Pancreas (tissue), 10 donors: Measurements from ENCODE around the gene WWC1. TPM values are rescaled to one million over a fixed set of nuclear protein-coding genes. Genes with fewer than 3 reads are reported as not detected.

Experiments used
- ATAC-seq, 4 donors: fragments of 200-7000 bp; cut with Tn5 transposase; one replicate each; pipeline versions ENCODE4 v1.8.0 to v1.9.1; 2020; ENCODE audit warnings: mild to moderate bottlenecking in 4 of 4, moderate library complexity in 4 of 4
- DNase-seq, 6 donors: peaks; one replicate each; pipeline ENCODE4 v3.0.0-alpha.2; 2020
- FAIRE-seq: peaks from 2 replicates; lab custom pipeline; 2012; peaks lifted over from hg19 to GRCh38; lab: Jason Lieb, UNC
- H3K27ac ChIP-seq, 4 donors: fragments of 200-600 bp; sonication (generic); 1 replicate in 3 of 4; 2 replicates in 1 of 4; pipeline versions ENCODE4 v1.5.0 to v1.8.0; 2020
- H3K27me3 ChIP-seq, 4 donors: fragments of 200-600 bp; one replicate each; pipeline ENCODE4 v1.8.0; 2021
- H3K36me3 ChIP-seq, 3 donors: fragments of 200-600 bp; sonication (generic) in 1 of 3; one replicate each; pipeline versions ENCODE4 v1.5.0 to v1.8.0; 2020 to 2021
- H3K4me1 ChIP-seq, 3 donors: fragments of 200-600 bp; one replicate each; pipeline ENCODE4 v1.8.0; 2021
- H3K4me3 ChIP-seq, 4 donors: fragments of 200-600 bp; sonication (generic) in 2 of 4; one replicate each; pipeline versions ENCODE4 v1.5.0 to v1.8.0; 2020 to 2021
- H3K9me3 ChIP-seq, 4 donors: fragments of 200-600 bp; one replicate each; pipeline ENCODE4 v1.8.0; 2021
- WGBS, 2 donors: extraction: QIAGEN DNeasy Blood & Tissue Kit; methylation state at CpG; one replicate each; pipeline ENCODE4 v1.1.7; 2013; 5-methylcytosine and 5-hydroxymethylcytosine counted together
- intact Hi-C, 3 donors: fragments of 100-400 bp; cut with DNase I; formaldehyde crosslinking; loops; one replicate each; pipeline versions ENCODE4 v1.11.1 to v1.14.2; 2022
- polyA plus RNA-seq, 2 donors: library from polyadenylated mRNA; stranded (reverse); fragments of 200-250 nt; gene quantifications; one replicate each; pipeline ENCODE4 v1.2.3, GENCODE V29; 2013
- total RNA-seq, 6 donors: library from RNA; stranded (reverse); fragmentation: NEBNext Ultra II Directional in 4 of 6; extraction: Animal tissue kit (Norgen Biotek cat#: 25700) in 4 of 6; gene quantifications; one replicate each; pipeline versions ENCODE4 v1.2.1 to v1.2.4, GENCODE V29; 2021 to 2023
- TF ChIP-seq, protein P1 (sequence below), 4 donors: fragments of 200-600 bp; sonication (generic) in 3 of 4; IDR thresholded peaks; one replicate each; pipeline versions ENCODE4 v1.5.0 to v1.8.0; 2021; ENCODE audit warnings: antibody characterized with exemption in 4 of 4
- donor health status: healthy with polysubstance abuse.
- donor health status: DM: no; HTN: no; CAD: no; lungs with moderate emphysema.
- donor health status: DM: no; HTN: no; CAD: no.
- donor health status: control.
- donor health status: control.
- donor health status: Bipolar disorder and iron deficiency.
- donor health status: DM: yes; HTN: yes; CAD: no.
- donor health status: DM: no; HTN: no; CAD: no.
- donor health status: DM: no; HTN: no; CAD: no.
- donor health status: DM: yes; HTN: yes; CAD: no.

Gene WWC1
- total and polyA plus RNA-seq, 8 donors: 35.0 to 54.2 (median 38.7) TPM

GRCh38 chr5:168329302-168329701, 37.9 kb downstream of the WWC1 start:
- H3K4me3 ChIP-seq: peak overlapping the region in 2 of 4 donors; percentile 11 to 20
- TF ChIP-seq, protein P1, sequence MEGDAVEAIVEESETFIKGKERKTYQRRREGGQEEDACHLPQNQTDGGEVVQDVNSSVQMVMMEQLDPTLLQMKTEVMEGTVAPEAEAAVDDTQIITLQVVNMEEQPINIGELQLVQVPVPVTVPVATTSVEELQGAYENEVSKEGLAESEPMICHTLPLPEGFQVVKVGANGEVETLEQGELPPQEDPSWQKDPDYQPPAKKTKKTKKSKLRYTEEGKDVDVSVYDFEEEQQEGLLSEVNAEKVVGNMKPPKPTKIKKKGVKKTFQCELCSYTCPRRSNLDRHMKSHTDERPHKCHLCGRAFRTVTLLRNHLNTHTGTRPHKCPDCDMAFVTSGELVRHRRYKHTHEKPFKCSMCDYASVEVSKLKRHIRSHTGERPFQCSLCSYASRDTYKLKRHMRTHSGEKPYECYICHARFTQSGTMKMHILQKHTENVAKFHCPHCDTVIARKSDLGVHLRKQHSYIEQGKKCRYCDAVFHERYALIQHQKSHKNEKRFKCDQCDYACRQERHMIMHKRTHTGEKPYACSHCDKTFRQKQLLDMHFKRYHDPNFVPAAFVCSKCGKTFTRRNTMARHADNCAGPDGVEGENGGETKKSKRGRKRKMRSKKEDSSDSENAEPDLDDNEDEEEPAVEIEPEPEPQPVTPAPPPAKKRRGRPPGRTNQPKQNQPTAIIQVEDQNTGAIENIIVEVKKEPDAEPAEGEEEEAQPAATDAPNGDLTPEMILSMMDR (IDR thresholded peaks at IDR 0.05): no peak
- H3K9me3 ChIP-seq: no peaks in the 10 kb centered on the region
- WGBS, 2 donors: 2 to 3% methylated on average over 4 of the region's 4 CpGs
- no peaks in the 10 kb centered on the region for H3K36me3 ChIP-seq
- DNase-seq (peak in 1 of 6 donors; percentile 32), ATAC-seq (peak; percentile 30 to 70 (median 60)), FAIRE-seq (no peak)
- peak overlapping the region; percentile 68 to 82 (median 74) for H3K27ac ChIP-seq
- H3K4me1 ChIP-seq: peaks cover 27 to 76% (median 35%) of the 10 kb centered on the region in 3 donors
- H3K27me3 ChIP-seq: no peaks in the 10 kb centered on the region
- intact Hi-C loops: no loop called here

DNA sequence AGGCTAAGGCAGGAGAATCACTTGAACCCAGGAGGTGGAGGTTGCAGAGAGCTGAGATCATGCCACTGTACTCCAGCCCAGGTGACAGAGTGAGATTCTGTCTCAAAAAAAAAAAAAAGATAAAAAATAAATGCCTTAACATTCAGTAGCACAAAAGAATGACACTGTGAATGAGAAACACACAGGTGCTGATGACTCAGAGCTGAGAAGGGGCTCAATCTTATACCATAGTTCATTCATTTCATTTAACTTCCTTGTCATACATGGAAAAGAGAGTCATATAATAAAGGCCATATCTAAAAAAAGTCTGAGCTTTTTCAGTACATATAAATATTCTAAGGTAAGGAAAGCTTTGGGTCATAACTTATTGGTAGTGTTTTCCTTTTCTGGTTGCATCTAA, 40.6 kb downstream of the WWC1 start:
- Histone ChIP-seq H3K4me3 (no peak overlapping the region), H3K4me1 (peaks cover 27 to 67% (median 29%) of the 10 kb centered on the region in 3 donors), H3K27me3 (no peaks in the 10 kb centered on the region), H3K36me3 (no peaks in the 10 kb centered on the region), H3K27ac (peak overlapping the region in 2 of 4 donors; percentile 33 to 63), H3K9me3 (no peaks in the 10 kb centered on the region)
- no peak for FAIRE-seq
- TF ChIP-seq, protein P1 (IDR thresholded peaks at IDR 0.05): no peak
- peak in 1 of 6 donors; percentile 29 for DNase-seq
- intact Hi-C loops: no loop called here
- peak; percentile 38 to 44 (median 41) for ATAC-seq

GRCh38 chr5:168334280-168334679, 42.8 kb downstream of the WWC1 start:
- 53 to 58% methylated on average over 3 of the region's 3 CpGs for WGBS, 2 donors
- Histone ChIP-seq H3K4me3 (no peak overlapping the region), H3K36me3 (no peaks in the 10 kb centered on the region), H3K27me3 (no peaks in the 10 kb centered on the region), H3K27ac (no peak overlapping the region), H3K4me1 (peaks cover 9 to 46% (median 14%) of the 10 kb centered on the region in 3 donors), H3K9me3 (no peaks in the 10 kb centered on the region)
- DNase-seq: no peak
- TF ChIP-seq, protein P1 (IDR thresholded peaks at IDR 0.05): no peak
- no peak for FAIRE-seq
- intact Hi-C loops: no loop called here
- ATAC-seq: no peak

DNA sequence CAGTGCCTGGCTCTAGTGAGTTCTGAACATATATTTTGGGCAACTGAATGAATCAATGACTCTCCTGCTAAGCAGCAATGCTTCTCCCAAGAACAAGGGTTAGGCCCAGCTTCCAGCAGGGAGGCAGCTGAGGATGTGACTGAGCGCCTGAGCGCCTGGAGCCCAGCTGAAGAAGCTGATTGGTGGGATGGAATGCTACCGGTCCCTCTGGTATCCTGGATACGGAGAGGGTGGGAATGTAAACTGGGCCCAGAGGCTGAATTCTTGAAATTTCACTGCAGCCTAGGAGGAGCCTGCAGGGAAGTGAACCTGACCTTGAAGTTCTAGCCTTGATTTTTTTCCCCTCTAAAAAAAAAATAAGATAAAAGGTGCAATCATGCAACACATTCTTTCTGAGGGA, 43.2 kb downstream of the WWC1 start:
- FAIRE-seq: no peak

GRCh38 chr5:168337361-168337760, 45.9 kb downstream of the WWC1 start:
- DNase-seq (no peak), FAIRE-seq (no peak), ATAC-seq (no peak)
- no peaks in the 10 kb centered on the region for H3K36me3 ChIP-seq
- no peaks in the 10 kb centered on the region for H3K9me3 ChIP-seq
- intact Hi-C loops: no loop called here
- no peak overlapping the region for H3K4me3 ChIP-seq
- WGBS, 2 donors: 80 to 93% methylated on average over 2 of the region's 2 CpGs
- H3K4me1 ChIP-seq: peaks cover 0 to 15% (median 0%) of the 10 kb centered on the region in 3 donors
- TF ChIP-seq, protein P1 (IDR thresholded peaks at IDR 0.05): no peak
- no peak overlapping the region for H3K27ac ChIP-seq
- H3K27me3 ChIP-seq: no peaks in the 10 kb centered on the region

More for the DNA sequence above, 43.2 kb downstream of the WWC1 start:
- peaks cover 8 to 41% (median 12%) of the 10 kb centered on the region in 3 donors for H3K4me1 ChIP-seq
- no peaks in the 10 kb centered on the region for H3K27me3 ChIP-seq
- no peak overlapping the region for H3K4me3 ChIP-seq
- H3K36me3 ChIP-seq: no peaks in the 10 kb centered on the region
- H3K9me3 ChIP-seq: no peaks in the 10 kb centered on the region
- DNase-seq (peak in 1 of 6 donors; percentile 28), ATAC-seq (peak; percentile 25 to 75 (median 49))
- 42 to 55% methylated on average over 4 of the region's 4 CpGs for WGBS, 2 donors
- H3K27ac ChIP-seq: no peak overlapping the region
- intact Hi-C loops: no loop called here
- TF ChIP-seq, protein P1 (IDR thresholded peaks at IDR 0.05): no peak
